ENCODE measurements around the gene C19orf47. TPM values are rescaled to one million over a fixed set of nuclear protein-coding genes. Genes with fewer than 3 reads are reported as not detected.

Gene C19orf47
- total RNA-seq, 1 donor from 2014 or later = 5.3 TPM

- DNase-seq = no peak
Measured at GRCh38 chr19:40280608-40281221, 67.5 kb downstream of the C19orf47 start.

- no peak for DNase-seq
Measured at GRCh38 chr19:40279761-40280607, 68.2 kb downstream of the C19orf47 start.

GRCh38 chr19:40279120-40279551 is 69.1 kb downstream of the C19orf47 start:
- DNase-seq = no peak

- no peak for DNase-seq
Measured at GRCh38 chr19:40278361-40279035, 69.7 kb downstream of the C19orf47 start.

DNA sequence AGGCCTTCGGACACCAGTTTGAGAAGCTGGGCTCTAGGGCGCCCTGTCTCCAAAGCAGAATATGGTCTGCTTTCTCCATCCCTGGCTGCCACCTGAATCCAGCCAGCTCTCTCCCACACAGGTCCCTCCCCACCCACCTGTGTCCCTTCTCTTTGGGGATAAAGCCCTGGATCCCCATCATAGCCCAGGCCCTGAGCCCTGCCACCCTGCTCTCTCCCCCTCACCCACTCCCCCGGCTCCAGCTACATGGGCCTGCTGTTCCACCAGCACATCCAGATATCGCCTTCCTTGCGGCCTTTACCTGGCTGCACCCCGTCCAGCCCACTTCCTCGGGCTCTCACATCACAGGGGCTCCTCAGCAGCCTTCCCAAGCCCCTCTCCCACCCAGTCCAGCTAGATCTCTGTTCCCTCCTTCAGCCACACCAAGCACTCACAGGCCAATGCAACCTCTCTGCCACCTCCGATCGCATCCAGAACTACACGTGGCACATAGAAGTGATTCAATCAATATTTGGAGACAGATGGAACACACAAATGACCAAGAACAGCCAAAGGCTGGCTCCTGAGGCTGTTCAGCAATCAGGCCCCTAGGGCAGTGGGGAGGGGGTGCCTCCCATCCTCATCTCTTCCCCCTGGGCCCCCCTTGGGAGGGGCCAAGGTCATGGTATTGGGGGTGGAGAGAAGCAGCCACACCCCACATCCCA is 70.7 kb downstream of the C19orf47 start:
- DNase-seq = no peak

DNA sequence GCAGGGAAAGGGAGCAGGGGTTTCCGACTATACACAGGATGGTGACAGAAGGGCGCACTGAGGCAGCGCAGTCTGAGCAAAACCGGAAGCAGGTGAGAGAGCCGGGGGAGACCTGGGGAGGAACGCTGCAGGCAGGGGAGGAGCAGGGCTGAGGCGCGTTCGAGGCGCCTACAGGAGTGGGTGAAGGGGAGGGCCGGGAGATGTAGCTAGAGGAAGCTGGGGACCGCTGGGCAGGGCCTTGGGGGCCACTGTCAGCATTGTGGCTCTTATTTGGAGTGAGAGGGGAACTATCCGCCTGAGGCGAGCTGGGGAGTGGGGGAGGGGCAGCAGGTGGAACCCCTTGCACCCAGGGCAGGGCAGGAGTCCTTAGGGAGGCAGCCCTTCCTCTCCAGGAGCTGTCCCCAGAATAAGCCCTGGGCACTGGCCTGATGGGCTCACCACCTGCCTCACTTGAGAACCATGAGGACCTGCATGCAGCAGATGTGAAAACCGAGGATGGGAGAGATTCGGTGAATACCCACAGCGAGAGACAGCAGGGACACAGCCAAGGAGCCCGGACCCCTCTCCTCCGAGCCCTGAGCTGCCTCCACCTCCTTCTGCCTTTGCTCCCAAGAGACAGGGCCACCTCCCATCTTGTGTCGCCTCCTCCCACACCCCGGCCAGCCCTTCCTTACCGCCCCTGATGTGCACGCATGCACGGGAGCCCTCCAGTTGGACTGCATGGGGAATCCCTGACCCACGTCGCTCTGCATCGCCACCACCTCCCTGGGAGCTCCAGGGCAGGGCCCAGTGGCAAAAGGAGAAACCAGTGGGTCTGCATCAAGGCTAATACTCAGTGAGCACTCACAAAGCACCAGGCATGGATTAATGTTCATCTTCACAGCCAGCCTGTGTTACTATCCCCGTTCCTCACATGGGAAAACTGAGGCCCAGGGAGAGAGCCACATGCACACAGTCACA is 73.3 kb downstream of the C19orf47 start:
- no peak for DNase-seq

GRCh38 chr19:40273469-40274360 is 74.5 kb downstream of the C19orf47 start:
- DNase-seq = no peak

GRCh38 chr19:40272261-40272660 is 75.9 kb downstream of the C19orf47 start:
- DNase-seq = no peak

DNA sequence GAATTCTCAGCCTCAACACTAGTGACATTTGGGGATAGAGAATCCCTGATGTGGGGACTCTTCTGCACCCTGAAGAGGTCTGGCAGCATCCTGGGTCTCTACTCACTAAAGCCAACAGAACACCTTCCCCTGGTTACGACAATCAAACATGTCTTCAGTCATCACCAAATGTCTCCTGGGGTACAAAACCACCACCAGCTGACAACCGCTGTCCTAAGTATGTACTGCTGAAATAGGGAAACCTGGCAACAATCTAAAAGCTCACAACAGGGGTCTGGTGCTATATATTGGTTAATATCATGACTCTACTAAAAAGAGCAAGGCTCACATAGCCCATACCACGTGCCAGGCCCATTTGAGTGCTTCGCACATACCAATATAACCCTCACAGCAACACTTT is 76.5 kb downstream of the C19orf47 start:
- no peak for DNase-seq

DNA sequence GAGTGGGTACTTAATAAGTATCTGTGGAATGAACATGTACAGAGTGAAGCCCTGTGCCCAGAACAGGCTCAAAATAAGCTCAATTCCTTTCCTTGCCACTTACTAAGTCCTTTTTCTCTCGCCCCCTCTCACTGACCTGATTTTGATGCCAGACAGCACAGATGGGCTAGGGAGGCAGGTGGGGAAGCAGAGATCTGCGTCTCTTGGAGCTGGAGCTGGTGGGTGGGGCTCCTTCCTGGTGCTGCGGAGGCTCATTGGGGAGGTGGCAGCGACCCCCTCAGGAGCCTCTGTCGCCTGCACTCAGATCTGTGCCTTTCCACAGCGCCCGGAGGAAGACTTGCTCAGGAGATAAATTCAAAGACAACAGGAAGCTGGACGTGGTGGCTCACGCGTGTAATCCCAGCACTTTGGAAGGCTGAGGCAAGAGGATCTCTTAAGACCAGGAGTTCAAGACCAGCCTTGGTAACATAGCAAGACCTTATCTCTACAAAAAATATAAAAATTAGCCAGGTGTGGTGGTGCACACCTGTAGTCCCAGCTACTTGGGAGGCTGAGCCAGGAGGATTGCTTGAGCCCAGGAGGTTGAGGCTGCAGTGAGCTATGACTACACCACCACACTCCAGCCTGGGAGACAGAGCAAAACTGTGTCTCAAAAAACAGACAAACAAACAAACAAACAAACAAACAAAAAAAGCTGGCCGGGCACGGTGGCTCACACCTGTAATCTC is 77.7 kb downstream of the C19orf47 start:
- DNase-seq = peak; percentile 12

Other genes starting within 250 kb of the C19orf47 start
- 6.5 and 8.8 TPM in 2 replicates for gene MAP3K10, start 157.0 kb downstream of the C19orf47 start, total RNA-seq
- gene TTC9B, start 130.0 kb downstream of the C19orf47 start, total RNA-seq = not detected in 2 replicates
- 0.09 and 0.34 TPM in 2 replicates for gene CCNP, start 121.7 kb downstream of the C19orf47 start, total RNA-seq
- 37.3 and 45.8 TPM in 2 replicates for gene AKT2, start 63.1 kb downstream of the C19orf47 start, total RNA-seq
- gene PLD3, start 298 bp upstream of the C19orf47 start, total RNA-seq = 173 and 228 TPM in 2 replicates
- under 0.01 and 0.05 TPM in 2 replicates for gene HIPK4, start 41.8 kb upstream of the C19orf47 start, total RNA-seq
- gene PRX, start 65.0 kb upstream of the C19orf47 start, total RNA-seq = 1.7 and 2.1 TPM in 2 replicates
- 18.8 and 38.1 TPM in 2 replicates for gene SERTAD1, start 77.6 kb upstream of the C19orf47 start, total RNA-seq
- 14.9 and 25.9 TPM in 2 replicates for gene SERTAD3, start 95.9 kb upstream of the C19orf47 start, total RNA-seq
- gene BLVRB, start 117.3 kb upstream of the C19orf47 start, total RNA-seq = 43.0 and 58.7 TPM in 2 replicates
- 0.05 and 0.17 TPM in 2 replicates for gene SPTBN4, start 118.6 kb upstream of the C19orf47 start, total RNA-seq
- 27.7 and 67.0 TPM in 2 replicates for gene SHKBP1, start 228.5 kb upstream of the C19orf47 start, total RNA-seq

Measured in dermis blood vessel endothelial cell (primary cell).